ENCODE measurements around the gene CRYBB1.

The CRYBB1 gene

DNA sequence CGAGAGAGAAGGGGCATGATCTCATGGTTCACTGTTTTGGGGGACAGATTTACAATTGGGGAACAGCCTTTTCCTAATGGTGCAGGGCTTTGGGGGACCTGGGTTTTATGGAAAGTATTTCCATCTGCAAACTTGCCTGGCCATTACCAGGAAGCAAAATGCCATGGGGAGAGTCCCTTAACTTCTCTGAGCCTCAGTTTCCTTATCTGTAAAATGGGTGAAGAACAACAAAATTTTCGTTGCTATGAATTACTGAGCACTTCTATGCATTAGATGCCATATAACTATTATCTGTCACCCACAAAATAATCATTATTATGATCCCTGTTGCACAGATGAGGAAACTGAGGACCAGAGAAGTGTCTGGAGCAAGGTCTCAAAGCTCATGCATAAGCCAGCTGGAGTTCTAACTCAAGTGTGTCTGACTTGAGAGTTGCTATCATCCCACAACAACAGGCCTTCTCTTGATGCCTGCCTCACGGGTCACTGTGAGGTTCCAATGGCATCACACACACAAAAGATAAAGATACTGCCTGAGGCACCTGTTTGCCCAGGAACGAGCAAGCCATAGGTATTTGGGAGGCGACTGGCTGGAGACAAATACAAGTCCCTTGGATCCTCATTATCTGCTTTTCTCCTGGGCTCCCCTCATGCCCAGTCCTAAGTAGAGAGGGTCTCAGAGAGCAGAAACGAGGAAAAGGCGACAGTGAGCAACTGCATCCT lies 43.7 kb downstream of the CRYBB1 start:
- no peak for DNase-seq

DNA sequence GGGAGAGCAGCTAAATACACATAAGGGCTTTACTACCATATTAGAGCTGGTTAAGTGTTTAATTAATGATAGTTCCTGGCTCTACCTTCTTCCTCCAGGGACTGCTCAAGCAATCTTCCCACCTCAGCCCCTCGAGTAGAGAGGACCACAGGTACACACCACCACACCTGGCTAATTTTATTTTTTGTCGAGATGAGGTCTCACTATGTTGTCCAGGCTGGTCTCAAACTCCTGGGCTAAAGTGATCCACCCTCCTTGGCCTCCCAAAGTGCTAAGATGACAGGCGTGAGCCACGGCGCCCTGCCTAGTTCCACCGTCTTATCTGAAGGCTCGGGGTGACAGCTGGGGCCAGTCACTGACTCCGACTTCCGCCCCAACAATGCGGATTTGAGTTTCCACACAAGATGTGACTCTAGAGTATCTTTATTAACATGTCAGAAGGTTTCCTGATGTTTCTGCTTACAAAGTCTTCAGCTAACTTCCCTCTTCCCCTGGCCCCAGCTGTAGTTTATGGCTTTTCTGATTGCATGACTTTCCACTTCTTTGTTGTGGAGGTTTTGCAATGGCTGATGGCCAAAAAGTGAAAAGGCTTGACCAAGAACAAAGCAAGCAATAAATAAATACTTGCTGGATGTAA lies 44.7 kb downstream of the CRYBB1 start:
- DNase-seq = no peak

DNA sequence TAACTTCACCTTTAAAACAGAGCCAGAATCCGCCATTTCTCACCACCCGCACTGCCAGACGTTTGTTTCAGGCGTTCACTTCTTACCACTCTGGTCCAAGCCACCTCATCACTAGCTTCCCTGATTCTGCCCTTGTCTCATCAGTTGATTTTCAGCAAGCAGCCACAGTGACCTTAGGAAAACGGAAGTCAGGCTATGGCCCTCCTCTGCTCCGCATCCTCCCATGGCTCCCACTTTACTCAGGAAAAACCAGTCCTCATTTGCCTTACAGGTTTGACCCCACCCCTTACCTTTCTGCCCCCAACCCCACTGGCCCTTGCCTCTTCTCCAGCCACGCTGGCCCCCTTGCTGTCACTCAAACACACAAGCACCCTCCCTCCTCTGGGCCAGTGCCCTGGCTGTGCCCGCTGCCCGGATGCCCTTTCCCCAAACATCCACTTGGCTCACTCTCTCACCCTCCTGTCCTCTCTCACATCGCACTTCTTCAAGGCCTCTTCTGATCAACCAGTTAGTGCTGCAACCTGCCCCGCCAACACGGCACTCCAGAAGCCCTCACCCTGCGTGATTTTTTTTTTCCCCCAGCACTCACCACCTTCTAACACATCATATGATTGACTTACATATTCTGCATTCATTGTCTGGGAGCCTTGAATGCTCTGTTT lies 46.8 kb downstream of the CRYBB1 start:
- DNase-seq = no peak

DNA sequence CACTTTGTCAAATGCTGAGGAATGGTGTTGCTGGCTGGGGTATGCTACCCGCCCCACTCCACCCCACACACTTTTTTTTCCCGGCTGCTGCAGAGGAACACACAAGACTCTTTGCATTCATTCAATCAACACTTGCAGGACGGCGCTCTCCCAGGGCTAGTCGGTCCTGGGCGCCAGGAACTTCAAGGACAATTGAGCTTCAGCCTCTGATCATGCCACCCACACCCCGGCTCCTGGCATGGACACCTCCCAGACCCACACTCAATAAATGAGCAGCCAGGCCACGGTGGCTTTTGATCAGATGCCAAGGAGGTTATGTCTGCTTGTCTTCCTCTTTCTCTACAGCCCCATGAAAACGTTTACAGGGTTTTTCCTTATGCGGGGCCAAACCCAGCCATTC lies 47.7 kb downstream of the CRYBB1 start:
- no peak for DNase-seq

DNA sequence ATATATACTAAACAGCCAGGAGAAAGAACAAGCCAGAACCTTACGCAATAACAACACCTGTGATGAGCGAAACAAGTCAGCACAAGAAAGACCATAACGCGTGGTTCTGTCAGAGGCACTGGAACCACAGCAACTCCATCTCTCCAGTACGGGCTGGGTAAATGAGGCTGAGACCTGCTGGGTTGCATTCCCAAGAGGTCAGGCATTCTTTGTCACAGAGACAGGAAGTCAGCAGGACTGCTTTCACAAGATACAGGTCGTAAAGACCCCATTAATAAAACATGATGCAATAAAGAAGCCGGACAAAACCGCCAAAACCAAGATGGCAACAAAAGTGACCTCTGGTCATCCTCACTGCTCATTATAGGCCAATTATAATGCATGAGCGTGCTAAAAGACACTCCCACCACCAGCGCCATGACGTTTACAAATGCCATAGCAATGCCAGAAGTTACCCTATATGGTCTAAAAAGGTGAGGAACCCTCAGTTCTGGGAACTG lies 49.6 kb downstream of the CRYBB1 start:
- no peak for DNase-seq

DNA sequence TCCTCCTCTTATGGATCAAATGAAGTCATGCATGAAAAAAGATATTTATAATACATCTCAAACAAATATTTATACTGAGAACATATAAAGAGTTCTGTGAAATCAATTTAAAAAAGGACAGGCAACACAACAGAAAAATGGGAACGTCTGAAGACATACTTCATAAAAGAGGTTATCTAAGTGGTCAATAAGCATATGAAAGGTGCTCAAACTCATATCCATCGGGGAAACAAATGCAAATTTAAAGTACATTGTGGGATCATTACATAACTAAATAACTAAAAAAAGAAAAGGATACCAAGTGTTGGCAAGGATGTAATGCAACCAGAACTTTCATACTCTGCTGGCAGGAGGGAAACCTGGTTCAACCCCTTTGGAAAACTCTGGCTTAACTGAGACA lies 50.2 kb downstream of the CRYBB1 start:
- no peak for DNase-seq

DNA sequence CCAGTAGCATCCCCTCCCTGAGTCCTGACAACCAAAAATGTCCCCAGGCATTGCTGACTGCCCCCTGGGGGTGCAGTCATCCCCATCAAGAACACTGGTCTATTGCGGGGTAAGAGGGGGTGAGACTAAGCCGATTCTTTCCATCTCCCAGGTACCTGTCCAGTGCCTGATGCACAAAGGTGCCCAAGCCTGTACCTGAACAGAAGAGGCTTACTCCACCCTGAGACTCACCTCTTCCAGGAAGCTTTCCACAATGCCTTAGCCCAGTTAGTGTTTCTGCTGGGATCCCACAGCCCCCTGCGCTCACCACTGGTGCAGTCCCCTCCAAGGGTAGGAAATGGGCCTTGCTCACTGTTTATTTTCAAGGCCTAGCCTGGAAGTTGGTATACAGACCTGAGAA lies 50.8 kb downstream of the CRYBB1 start:
- no peak for DNase-seq

DNA sequence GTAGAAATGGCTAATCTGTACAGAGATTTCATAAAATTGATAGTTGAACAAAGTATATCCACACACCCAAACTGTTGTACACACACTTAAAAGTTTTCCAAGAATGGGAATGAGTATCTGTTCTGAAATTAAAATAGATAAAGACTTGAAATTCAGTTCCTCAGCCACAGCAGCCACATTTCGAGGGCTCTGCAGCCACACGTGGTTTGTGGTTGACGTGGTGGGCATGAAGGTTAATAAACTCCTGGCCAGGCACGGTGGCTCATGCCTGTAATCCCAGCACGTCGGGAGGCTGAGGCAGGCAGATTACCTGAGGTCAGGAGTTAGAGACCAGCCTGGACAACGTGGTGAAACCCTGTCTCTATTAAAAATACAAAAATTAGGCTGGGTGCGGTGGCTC lies 51.9 kb downstream of the CRYBB1 start:
- no peak for DNase-seq

DNA sequence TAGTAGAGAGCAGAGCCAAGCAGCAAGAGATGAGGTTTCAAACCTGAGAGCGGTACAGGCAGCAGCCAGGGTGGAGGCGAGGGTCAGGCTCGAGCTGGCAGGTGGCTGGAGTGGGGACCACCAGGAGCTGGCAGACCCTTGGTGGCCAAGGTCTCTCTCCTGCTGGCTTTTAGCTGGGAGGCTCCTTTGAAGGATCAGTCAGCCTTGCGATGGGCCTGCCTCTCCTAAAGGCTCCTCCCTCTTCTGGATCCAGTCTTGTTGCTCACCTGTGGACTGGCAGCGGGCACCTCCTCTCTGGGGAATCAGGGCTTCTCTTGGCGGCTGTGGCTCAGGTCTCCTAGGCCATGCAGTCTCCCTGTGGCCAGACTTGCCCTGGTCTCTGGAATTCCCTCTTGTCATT lies 52.6 kb downstream of the CRYBB1 start:
- DNase-seq = no peak

DNA sequence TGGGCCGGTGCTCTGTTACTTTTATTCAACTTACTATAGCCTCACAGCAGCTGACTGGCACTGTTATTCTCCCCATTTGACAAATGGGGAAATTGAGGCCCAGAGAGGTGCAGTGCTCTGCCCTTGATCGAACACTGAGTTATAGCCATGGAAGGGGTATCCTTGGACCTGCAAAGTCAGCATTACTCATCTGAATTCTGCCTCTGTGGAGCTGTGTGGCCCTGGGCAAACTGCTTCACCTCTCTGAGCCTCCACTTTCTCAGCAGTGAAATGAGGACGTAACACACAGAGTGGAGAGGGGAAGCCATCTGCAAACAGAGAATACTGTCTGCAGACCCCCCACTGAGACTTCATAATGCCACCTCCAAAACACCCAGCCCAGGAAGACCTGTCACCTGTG lies 53.2 kb downstream of the CRYBB1 start:
- no peak for DNase-seq

DNA sequence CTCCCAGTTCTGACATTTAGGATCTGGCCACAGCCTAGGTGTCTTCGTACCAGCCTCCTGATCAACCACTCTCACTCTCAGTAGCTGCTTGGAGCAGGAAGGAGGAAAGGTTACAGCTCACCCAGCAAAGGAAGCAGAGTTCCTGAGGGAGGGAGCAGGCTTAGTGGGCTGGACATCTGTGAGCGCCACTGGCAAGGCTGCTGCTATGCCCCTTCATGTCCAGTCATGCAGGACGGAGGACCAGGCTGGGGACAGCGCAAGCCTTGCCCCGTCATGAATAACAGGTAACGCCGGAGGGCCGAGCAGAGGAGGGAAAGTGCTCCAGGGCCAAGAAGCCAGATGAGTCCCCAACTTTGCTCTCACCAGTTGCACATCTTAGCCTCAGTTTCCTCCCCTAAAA lies 53.6 kb downstream of the CRYBB1 start:
- no peak for DNase-seq

DNA sequence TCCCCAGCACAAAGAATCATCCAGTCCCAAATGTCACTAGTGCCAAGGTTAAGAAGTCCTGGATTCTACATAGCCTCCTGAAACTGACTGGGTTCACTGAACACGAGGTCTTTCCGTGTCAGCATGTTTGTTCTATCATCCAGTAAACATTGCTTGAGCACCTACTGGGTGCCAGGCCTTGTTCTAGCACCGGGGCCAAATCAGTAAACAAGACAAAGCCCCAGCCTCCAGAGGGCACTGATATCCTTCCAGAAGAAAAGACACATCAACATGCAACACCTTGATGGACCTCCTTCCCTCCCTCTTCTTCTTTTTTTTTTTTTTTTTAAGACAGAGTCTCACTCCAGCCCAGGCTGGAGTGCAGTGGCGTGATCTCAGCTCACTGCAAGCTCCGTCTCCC lies 54.8 kb downstream of the CRYBB1 start:
- no peak for DNase-seq

DNA sequence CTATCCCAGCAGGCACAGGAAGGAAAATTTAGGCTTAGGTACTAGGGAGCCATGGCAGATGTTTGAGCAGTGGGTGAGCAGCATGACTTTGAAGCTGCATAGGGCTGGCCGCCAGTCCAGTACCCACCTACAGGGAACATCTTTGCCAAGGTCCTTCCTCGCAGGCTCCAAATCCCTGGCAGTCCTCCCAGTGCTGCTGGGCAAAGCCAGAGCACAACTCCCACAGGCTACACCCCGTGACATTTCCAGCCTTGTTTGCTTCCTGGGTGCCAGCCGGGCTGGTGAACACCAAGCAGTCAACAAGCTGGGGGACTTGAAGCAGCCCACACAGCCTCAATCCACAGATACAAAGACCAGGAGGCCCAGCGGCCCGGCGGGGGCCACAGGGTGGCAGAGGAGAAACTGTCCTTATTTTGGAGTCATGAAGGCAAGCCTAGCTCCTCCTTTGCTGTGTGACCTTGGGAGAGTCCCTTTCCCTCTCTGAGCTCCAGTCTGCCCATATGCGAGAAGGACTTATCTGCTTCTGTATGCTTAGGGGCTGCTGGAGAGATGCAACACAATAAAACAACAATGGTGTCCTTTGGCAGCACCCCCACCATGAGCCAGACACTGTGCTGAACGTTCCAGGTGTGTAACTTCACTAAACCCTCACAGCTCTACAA lies 55.9 kb downstream of the CRYBB1 start:
- no peak for DNase-seq

DNA sequence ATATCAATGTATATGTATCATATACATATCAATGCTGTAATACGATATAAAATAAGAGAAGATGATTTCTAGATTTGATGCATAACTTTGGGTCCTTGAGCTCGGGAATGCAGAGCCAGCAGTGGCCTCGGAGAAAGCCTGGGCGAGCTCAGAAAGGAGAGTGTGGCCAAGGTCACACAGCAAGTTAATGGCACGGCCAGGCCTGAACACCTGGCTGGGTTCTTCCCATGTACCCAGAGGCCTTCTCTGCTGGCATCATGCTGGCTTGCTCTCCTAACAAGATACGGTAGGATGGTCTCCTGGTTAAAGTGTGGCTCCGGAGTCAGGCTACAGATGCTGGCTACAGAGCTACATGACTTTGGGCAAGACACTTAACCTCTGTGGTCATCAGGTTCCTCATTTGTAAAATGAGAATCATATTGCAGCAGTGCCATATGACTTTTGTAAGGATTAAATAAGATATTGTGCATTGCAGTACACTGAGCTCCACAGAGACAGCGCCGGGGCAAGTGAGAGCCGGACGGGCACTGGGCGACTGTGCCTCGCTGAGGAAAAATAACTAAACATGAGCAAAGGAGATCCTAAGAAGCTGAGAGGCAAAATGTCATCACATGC lies 57.8 kb downstream of the CRYBB1 start:
- DNase-seq = no peak

DNA sequence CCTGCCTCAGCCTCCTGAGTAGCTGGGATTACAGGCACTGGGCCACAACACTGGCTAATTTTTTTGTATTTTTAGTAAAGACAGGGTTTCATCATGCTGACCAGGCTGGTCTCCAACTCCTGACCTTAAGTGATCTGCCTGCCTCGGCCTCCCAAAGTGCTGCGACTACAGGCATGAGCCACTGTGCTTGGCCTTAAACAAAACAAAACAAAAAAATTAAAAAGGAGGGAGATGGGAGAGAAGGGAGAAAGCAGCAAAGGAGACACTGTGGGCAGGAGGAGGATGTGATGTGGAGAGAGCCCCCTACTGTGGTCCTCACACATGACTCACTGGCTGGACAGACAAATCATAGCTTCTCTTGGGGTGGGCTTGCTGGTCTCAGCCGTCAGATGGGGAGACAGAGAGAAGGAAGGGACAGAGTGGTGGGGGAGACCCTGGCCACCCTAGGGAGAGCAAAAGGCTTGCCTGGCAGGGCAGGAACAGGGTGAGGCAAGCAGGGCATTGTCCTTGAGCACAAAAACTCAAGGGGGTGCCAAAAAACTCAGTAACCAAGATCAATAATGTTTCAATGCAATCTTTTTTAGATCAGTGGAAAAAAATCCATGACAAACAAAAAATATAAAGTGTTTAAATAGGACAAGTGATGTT lies 59.5 kb downstream of the CRYBB1 start:
- DNase-seq = no peak

DNA sequence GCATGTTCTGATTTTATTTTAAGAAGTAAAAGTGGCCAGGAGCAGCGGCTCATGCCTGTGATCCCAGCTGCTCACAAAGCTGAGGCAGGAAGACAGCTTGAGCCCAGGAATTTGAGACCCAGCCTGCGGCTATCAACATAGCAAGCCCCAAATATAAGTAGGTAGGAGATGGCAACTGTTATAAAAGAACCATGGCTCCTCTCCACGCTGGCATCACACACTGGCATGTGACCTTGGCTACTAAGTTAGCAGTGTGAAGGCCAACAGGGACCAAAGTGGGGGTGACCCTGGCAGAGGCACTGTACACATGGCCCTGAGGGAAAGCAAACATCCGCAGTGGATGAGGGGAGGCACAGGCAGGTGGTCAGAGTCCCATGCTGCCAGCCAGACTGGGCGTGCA lies 60.9 kb downstream of the CRYBB1 start:
- no peak for DNase-seq

DNA sequence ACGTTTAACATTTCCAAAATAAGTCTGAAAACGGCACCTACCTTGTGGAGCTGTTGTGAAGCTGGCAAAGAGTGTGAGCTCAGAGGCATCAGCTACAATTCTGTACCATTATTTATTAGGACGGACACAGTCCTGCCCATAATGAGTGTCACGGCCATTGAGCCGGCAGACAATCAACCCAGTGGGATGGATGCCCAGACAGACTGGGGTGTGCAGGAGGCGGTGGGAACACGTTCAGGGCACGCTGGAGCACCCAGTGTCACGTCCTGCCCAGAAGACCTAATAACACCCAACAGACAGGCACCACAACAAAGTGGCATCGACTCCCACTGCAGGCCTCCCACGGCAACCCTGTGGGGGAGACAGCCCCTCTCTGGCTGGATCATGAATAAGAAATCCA lies 62.3 kb downstream of the CRYBB1 start:
- DNase-seq = no peak

DNA sequence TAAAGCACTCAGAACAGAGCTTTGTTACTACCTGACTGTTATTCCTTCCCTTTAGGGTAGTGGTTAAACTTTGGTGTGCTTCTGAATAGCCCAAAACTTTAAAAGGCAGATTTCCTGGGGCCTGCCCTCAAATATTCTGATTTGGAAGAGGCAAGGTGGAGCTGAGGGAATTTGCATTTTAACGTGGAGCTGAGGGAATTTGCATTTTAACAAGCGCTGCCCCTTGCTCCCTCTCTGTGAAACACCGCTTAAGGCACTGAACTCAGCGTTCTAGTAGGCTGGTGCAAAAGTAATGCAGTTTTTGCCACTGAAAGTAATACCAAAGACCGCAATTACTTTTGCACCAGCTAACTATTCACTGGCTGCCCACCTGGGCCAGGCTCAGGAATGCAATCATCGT lies 62.9 kb downstream of the CRYBB1 start:
- no peak for DNase-seq

DNA sequence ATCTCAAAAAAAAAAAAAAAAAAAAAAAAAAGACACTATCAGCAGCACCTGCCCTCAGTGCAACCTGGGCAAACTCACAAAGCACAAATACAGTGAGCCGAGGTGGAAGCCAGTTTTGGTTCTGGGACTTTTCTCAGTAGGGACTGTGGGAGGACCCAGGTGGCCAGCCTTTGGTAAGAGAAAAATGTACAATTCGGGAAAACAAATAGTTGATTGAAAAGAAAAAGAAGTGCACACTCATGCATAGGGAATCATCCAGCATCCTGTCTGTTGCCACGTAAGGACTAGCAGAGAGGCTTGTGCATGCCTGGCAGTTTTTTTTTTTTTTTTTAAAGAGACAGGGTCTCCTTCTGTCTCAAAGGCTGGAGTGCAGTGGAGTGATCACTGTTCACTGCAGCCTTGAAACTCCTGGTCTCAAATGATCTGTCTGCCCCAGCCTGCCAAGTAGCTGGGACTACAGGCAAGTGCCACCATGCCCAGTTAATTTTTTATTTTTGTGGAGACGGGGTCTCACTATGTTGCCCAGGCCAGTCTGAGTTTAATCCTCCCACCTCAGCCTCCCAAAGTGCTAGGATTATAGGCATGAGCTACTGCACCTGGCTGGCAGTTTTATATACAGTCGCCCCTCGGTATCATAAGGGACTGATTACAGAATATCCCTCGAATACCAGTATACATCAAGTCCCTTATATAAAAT lies 64.6 kb downstream of the CRYBB1 start:
- no peak for DNase-seq

DNA sequence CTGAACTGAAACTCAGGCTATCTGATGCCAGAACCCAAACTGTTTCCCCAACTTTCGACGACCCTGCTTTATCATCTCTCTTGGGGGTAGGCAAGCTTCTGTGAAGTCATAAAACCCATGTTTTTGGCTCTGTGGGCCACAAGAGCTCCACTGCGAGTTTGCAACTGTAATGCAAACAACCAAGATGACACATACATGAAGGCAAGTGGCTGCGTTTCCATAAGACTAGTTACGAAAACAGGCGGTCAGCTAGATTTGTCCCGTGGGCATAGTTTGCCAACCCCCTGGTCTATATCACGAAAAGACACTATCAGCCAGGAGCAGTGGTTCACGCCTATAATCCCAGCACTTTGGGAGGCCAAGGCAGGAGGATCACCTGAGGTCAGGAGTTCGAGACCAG lies 65.4 kb downstream of the CRYBB1 start:
- DNase-seq = no peak

DNA sequence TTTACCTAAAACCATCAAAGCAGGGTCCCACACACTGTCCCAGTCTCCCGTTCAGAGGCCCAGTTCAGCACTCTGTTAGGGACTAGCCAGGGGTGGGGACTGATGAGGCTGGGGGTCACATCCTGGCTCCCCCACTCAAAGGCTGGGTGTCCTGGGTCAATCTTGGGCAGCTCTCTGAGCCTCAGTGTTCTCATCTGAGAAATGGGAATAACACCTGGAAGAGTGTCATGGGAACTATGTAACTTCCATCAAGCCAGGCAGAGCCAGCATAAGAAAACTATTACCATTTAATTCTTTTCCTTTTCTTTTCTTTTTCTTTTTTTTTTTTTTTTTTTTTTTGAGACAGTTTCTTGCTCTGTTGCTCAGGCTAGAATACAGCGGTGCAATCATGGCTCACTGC lies 66.3 kb downstream of the CRYBB1 start:
- DNase-seq = no peak

DNA sequence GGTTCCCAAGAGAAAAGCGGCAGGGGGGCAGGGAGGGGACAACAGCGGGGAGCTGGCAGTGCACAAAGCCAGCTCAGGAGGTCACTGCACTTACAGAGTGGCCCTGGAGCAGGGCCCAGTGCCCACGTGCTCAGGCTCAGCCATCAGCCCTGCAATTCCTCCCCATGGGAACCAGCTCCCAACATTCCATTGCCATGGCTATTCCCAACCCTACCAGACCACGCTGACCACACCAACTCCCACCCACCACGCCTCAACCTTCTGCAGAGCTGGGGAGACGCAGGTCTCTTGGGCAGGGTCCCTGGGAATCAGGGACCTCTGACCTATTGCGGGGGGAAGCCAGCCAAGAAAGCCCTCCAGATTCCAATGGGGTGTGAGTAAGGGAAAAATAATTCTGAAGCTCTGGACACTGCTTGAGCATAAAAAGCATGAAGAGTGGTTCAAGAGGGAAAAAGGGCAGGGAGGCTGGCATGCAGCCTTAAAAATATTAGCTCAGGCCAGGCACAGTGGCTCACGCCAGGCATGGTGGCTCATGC lies 67.3 kb downstream of the CRYBB1 start:
- DNase-seq = no peak

All from stimulated activated CD4-positive, alpha-beta T cell treated with anti-CD3 and anti-CD28 coated beads, Interleukin-12 subunit alpha, Interleukin-12 subunit beta, amount 100 ng/mL, for 4 hours (primary cell).